OCI-LY3 (cell line): ENCODE measurements around the gene GAS5.
"Not testable (repeated sequence)": the region's sequence is repeated elsewhere in the genome, so short reads cannot be mapped to it uniquely, and the experiment has no call there.

Experiments used
- H2AFZ ChIP-seq: fragments of 200-600, 300-600 bp; shearing (Covaris generic); 2 replicates; pipeline ENCODE4 v1.6.0; 2014; ENCODE audit warnings: antibody characterized with exemption, low read depth, low read length
- H3K27ac ChIP-seq: fragments of 200-600, 300-600 bp; sonication (generic); 2 replicates; pipeline ENCODE4 v1.5.1; 2014; ENCODE audit warnings: mild to moderate bottlenecking, low read length, moderate library complexity, mixed read lengths
- H3K27me3 ChIP-seq: fragments of 200-600, 300-600 bp; sonication (generic); 2 replicates; pipeline ENCODE4 v1.6.1; 2014; ENCODE audit warnings: low read depth, low read length, mixed read lengths
- H3K36me3 ChIP-seq: fragments of 200-600, 300-600 bp; sonication (generic); replicated peaks from 2 replicates; pipeline ENCODE3; 2014; ENCODE audit warnings: low read depth, low read length, mixed read lengths
- H3K4me1 ChIP-seq: fragments of 300-600, 200-600 bp; sonication (generic); 2 replicates; pipeline ENCODE4 v1.6.1; 2014; ENCODE audit warnings: low read length, mixed read lengths
- H3K4me2 ChIP-seq: fragments of 200-600, 300-600 bp; sonication (generic); 2 replicates; pipeline ENCODE4 v1.6.1; 2014; ENCODE audit warnings: low read length, mixed read lengths
- H3K4me3 ChIP-seq: fragments of 300-600, 200-600 bp; sonication (generic); 2 replicates; pipeline ENCODE4 v1.5.1; 2014; ENCODE audit warnings: antibody characterized with exemption, mild to moderate bottlenecking, low read length, moderate library complexity
- H3K79me2 ChIP-seq: fragments of 300-600, 200-600 bp; shearing (Covaris generic); 2 replicates; pipeline ENCODE4 v1.6.1; 2014; ENCODE audit warnings: mild to moderate bottlenecking, low read length, mixed read lengths
- H3K9ac ChIP-seq: fragments of 300-600, 200-600 bp; shearing (Covaris generic); 2 replicates; pipeline ENCODE4 v1.6.0; 2014; ENCODE audit warnings: mild to moderate bottlenecking, low read length, moderate library complexity
- H3K9me3 ChIP-seq: fragments of 200-600, 300-600 bp; shearing (Covaris generic); 2 replicates; pipeline ENCODE4 v1.6.1; 2014; ENCODE audit warnings: low read length, mixed read lengths; ENCODE audit not compliant: insufficient read depth
- H4K20me1 ChIP-seq: fragments of 200-600, 300-600 bp; sonication (generic); 2 replicates; pipeline ENCODE4 v1.6.1; 2016; ENCODE audit warnings: low read length, mixed read lengths; ENCODE audit not compliant: insufficient read depth
- CTCF ChIP-seq: fragments of 200-600, 300-600 bp; sonication (generic); IDR thresholded peaks from 2 replicates; pipeline ENCODE4 v1.5.1; 2014; ENCODE audit warnings: antibody characterized with exemption, low read length, low read depth
- EZH2phosphoT487 ChIP-seq: fragments of 200-600 bp; shearing (Covaris generic); IDR thresholded peaks from 2 replicates; pipeline ENCODE4 v1.6.1; 2018; ENCODE audit warnings: antibody characterized with exemption, mixed run types, low read depth

GAS5 gene

GRCh38 chr1:173861731-173862145 is 6.1 kb downstream of the GAS5 start:
- H3K9ac ChIP-seq: no peak overlapping the region
- no peaks in the 10 kb centered on the region for H3K9me3 ChIP-seq
- no peak for TF ChIP-seq EZH2phosphoT487
- TF ChIP-seq CTCF: no peak
- no peak overlapping the region for H3K4me3 ChIP-seq
- peaks cover 23% of the 10 kb centered on the region for H3K79me2 ChIP-seq
- H3K36me3 ChIP-seq: peaks cover 62% of the 10 kb centered on the region
- H3K4me2 ChIP-seq: no peak overlapping the region
- peaks cover 40% of the 10 kb centered on the region for H4K20me1 ChIP-seq
- no peak overlapping the region for H2AFZ ChIP-seq
- no peaks in the 10 kb centered on the region for H3K27me3 ChIP-seq
- peak overlapping the region; percentile 82 for H3K27ac ChIP-seq
- H3K4me1 ChIP-seq: peaks cover 36% of the 10 kb centered on the region

GRCh38 chr1:173860065-173860464 is 7.7 kb downstream of the GAS5 start:
- H3K4me2 ChIP-seq: no peak overlapping the region
- H3K9me3 ChIP-seq: no peaks in the 10 kb centered on the region
- TF ChIP-seq EZH2phosphoT487 (no peak), CTCF (no peak)
- H3K9ac ChIP-seq: no peak overlapping the region
- peaks cover 20% of the 10 kb centered on the region for H3K4me1 ChIP-seq
- H3K27ac ChIP-seq: peak overlapping the region; percentile 11; the same call in 1 of the 2 replicates
- H3K36me3 ChIP-seq: peaks cover 57% of the 10 kb centered on the region
- no peak overlapping the region for H3K4me3 ChIP-seq
- peaks cover 6% of the 10 kb centered on the region for H3K79me2 ChIP-seq
- H4K20me1 ChIP-seq: peaks cover 23% of the 10 kb centered on the region
- H3K27me3 ChIP-seq: no peaks in the 10 kb centered on the region
- H2AFZ ChIP-seq: no peak overlapping the region

- H3K79me2 ChIP-seq, H3K27me3 ChIP-seq, H3K4me3 ChIP-seq, H2AFZ ChIP-seq, H3K4me2 ChIP-seq, H3K9ac ChIP-seq, H3K9me3 ChIP-seq, H3K27ac ChIP-seq: not testable (repeated sequence)
- H3K4me1 ChIP-seq: peaks cover 14% of the 10 kb centered on the region
- H3K36me3 ChIP-seq: peaks cover 54% of the 10 kb centered on the region
- peaks cover 18% of the 10 kb centered on the region for H4K20me1 ChIP-seq
These were observed 8.2 kb downstream of the GAS5 start for GRCh38 chr1:173859547-173859946.

GRCh38 chr1:173857363-173857917 is 10.3 kb downstream of the GAS5 start:
- Histone ChIP-seq H3K4me3 (no peak overlapping the region), H3K4me1 (no peaks in the 10 kb centered on the region), H3K79me2 (no peaks in the 10 kb centered on the region), H3K4me2 (no peak overlapping the region), H3K9me3 (no peaks in the 10 kb centered on the region), H4K20me1 (no peaks in the 10 kb centered on the region), H3K36me3 (peaks cover 47% of the 10 kb centered on the region), H2AFZ (no peak overlapping the region), H3K27ac (no peak overlapping the region), H3K9ac (no peak overlapping the region), H3K27me3 (no peaks in the 10 kb centered on the region)
- TF ChIP-seq EZH2phosphoT487: no peak
- TF ChIP-seq CTCF: no peak
